GM13976 (cell line): Measurements from ENCODE around the gene TJP3.

ENCODE experiments used
- DNase-seq: peaks from one replicate; pipeline ENCODE4 v3.0.0; 2012; ENCODE audit warnings: low spot score
- in situ Hi-C: fragments of 300-500 bp; cut with MboI; formaldehyde crosslinking; loops from one replicate; pipeline ENCODE4 v1.12.0; 2022; ENCODE audit warnings: low sequenced_read_pairs, mixed read lengths, inconsistent platforms; ENCODE audit not compliant: unreplicated experiment
- TF ChIP-seq, protein P1 (sequence below): IDR thresholded peaks from 2 replicates; pipeline ENCODE4 v1.5.1; 2012; ENCODE audit warnings: borderline replicate concordance, mild to moderate bottlenecking; ENCODE audit not compliant: insufficient read depth; ENCODE audit errors: extremely low read depth, missing control alignments, control extremely low read depth

The TJP3 gene

GRCh38 chr19:3723883-3724282 lies 15.7 kb downstream of the TJP3 start:
- DNase-seq: no peak
- in situ Hi-C loops: no loop called here
- TF ChIP-seq, protein P1, sequence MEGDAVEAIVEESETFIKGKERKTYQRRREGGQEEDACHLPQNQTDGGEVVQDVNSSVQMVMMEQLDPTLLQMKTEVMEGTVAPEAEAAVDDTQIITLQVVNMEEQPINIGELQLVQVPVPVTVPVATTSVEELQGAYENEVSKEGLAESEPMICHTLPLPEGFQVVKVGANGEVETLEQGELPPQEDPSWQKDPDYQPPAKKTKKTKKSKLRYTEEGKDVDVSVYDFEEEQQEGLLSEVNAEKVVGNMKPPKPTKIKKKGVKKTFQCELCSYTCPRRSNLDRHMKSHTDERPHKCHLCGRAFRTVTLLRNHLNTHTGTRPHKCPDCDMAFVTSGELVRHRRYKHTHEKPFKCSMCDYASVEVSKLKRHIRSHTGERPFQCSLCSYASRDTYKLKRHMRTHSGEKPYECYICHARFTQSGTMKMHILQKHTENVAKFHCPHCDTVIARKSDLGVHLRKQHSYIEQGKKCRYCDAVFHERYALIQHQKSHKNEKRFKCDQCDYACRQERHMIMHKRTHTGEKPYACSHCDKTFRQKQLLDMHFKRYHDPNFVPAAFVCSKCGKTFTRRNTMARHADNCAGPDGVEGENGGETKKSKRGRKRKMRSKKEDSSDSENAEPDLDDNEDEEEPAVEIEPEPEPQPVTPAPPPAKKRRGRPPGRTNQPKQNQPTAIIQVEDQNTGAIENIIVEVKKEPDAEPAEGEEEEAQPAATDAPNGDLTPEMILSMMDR: no peak

- TF ChIP-seq, protein P1: no peak
- in situ Hi-C loops: no loop called here
- no peak for DNase-seq
Measured at GRCh38 chr19:3725121-3725520, 16.9 kb downstream of the TJP3 start.

GRCh38 chr19:3725640-3726310 lies 17.6 kb downstream of the TJP3 start:
- in situ Hi-C loops: no loop called here
- TF ChIP-seq, protein P1: no peak
- DNase-seq: no peak

- in situ Hi-C loops: no loop called here
- DNase-seq: no peak
- TF ChIP-seq, protein P1: no peak
Measured at GRCh38 chr19:3730457-3730958, 22.3 kb downstream of the TJP3 start.

- in situ Hi-C loops: no loop called here
- DNase-seq: no peak
- TF ChIP-seq, protein P1: no peak
Measured at GRCh38 chr19:3732108-3732507, 23.9 kb downstream of the TJP3 start.

DNA sequence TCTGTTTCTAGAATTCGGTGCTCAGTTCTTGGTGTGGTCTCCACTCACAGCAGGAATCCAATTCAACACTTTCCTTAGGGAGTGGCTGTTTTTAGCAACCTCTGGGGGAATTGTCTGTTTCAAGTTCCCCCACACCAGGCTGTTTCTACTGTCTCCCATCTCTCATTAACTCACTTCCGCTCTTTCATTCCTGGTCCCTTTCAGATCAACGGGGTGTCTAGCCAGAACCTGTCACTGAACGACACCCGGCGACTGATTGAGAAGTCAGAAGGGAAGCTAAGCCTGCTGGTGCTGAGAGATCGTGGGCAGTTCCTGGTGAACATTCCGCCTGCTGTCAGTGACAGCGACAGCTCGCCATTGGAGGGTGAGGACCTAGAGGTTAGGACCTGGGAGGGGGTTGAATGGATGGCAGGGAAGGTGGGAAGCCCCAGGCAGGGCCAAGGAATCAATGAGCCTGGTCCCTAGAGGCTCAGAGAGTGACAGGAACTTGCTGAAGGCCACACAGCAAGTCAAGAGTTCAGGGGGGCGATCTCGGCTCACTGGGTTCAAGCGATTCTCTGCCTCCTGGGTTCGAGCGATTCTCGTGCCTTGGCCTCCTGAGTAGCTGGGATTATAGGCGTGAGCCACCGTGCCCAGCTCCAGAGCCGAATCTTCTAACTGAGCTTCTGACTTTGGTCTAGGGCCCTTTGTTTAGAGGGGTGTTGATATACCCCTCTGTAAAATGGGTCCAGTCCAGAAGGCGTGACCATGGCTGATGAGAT lies 25.5 kb downstream of the TJP3 start:
- in situ Hi-C loops: no loop called here
- TF ChIP-seq, protein P1: no peak
- DNase-seq: no peak
